Lung (tissue), 12 donors: ENCODE data around the gene ACOT13. TPM values are rescaled to one million over a fixed set of nuclear protein-coding genes. Genes with fewer than 3 reads are reported as not detected.

Experiments
- ATAC-seq: fragments of 200-7000 bp; cut with Tn5 transposase; one replicate; pipeline ENCODE4 v1.9.1; 2020; ENCODE audit warnings: moderate number of reproducible peaks; ENCODE audit not compliant: insufficient read depth, low FRiP score
- DNase-seq, 3 donors: peaks; one replicate each; pipeline ENCODE4 v3.0.0-alpha.2; 2013 to 2017
- H3K27ac ChIP-seq, 2 donors: one replicate each; pipeline ENCODE4 v1.5.1; 2013; ENCODE audit warnings: mild to moderate bottlenecking in 2 of 2, moderate library complexity in 2 of 2, control low read depth in 1 of 2, inconsistent platforms in 1 of 2, low read depth in 1 of 2, low read length in 1 of 2
- H3K27me3 ChIP-seq, 3 donors: one replicate each; pipeline ENCODE4 v1.5.1; 2013; ENCODE audit warnings: low read length in 2 of 3; ENCODE audit not compliant: control insufficient read depth in 3 of 3, insufficient read depth in 3 of 3
- H3K36me3 ChIP-seq, 4 donors: one replicate each; pipeline ENCODE4 v1.5.1; 2013; ENCODE audit warnings: low read length in 4 of 4, mild to moderate bottlenecking in 1 of 4, moderate library complexity in 1 of 4; ENCODE audit not compliant: control insufficient read depth in 4 of 4, insufficient read depth in 4 of 4
- H3K4me1 ChIP-seq, 5 donors: one replicate each; pipeline ENCODE4 v1.5.1; 2013; ENCODE audit warnings: low read length in 5 of 5, mild to moderate bottlenecking in 2 of 5, moderate library complexity in 1 of 5; ENCODE audit not compliant: control insufficient read depth in 5 of 5, insufficient read depth in 5 of 5
- H3K4me3 ChIP-seq: one replicate; pipeline ENCODE4 v1.5.1; 2013; ENCODE audit warnings: mild to moderate bottlenecking, control low read depth, moderate library complexity
- H3K9ac ChIP-seq, 2 donors: one replicate each; pipeline ENCODE4 v1.5.1; 2013; ENCODE audit warnings: low read length in 2 of 2, control low read depth in 1 of 2; ENCODE audit not compliant: insufficient read depth in 1 of 2
- H3K9me3 ChIP-seq, 4 donors: one replicate each; pipeline ENCODE4 v1.5.1; 2013; ENCODE audit warnings: low read length in 3 of 4, mild to moderate bottlenecking in 1 of 4, moderate library complexity in 1 of 4; ENCODE audit not compliant: control insufficient read depth in 4 of 4, insufficient read depth in 3 of 4
- WGBS, 2 donors: extraction: QIAGEN DNeasy Blood & Tissue Kit; methylation state at CpG; one replicate each; pipeline ENCODE4 v1.1.7; 2013; 5-methylcytosine and 5-hydroxymethylcytosine counted together
- polyA plus RNA-seq, 2 donors: library from polyadenylated mRNA; stranded (reverse); fragments of 200-250 nt; gene quantifications; one replicate each; pipeline ENCODE4 v1.2.1, GENCODE V29; 2013
- total RNA-seq, 2 donors: library from RNA; depleted of rRNA in 1 of 2; stranded (reverse); fragments of >200 nt in 1 of 2; gene quantifications; one replicate each; pipeline ENCODE4 v1.2.1, GENCODE V29; 2014 to 2021
- TF ChIP-seq, protein P1 (sequence below): IDR thresholded peaks from 2 replicates; pipeline ENCODE4 v1.5.1; 2012; ENCODE audit warnings: mild to moderate bottlenecking; ENCODE audit errors: control extremely low read depth, extremely low read depth
- donor health status: control.
- donor health status: control.
- donor health status: Bipolar disorder and iron deficiency.
- donor health status: healthy.
- donor health status: DM: yes; HTN: yes; CAD: no.

ACOT13 gene
- total and polyA plus RNA-seq, 4 donors = 4.7 to 59.3 (median 14.3) TPM

DNA sequence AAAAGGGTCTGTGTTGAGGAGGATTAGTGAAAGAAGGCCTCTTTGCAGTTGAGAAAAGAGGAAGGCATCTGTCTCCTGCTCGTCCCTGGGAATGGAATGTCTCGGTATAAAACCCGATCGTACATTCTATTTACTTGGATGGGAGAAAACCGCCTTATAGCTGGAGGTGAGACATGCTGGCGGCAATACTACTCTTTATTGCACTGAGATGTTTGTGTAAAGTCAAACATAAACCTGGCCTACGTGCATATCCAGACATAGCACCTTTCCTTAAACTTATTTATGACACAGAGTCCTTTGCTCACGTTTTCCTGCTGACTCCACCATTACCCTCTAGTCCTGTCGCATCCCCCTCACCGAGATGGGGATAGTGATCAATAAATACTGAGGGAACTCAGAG, 4.6 kb upstream of the ACOT13 start:
- DNase-seq (no peak), ATAC-seq (no peak)
- Histone ChIP-seq H3K27me3 (no peaks in the 10 kb centered on the region), H3K27ac (no peak overlapping the region), H3K4me3 (no peak overlapping the region), H3K36me3 (peaks cover 5 to 19% (median 10%) of the 10 kb centered on the region in 4 donors), H3K4me1 (peaks cover 1 to 19% (median 7%) of the 10 kb centered on the region in 5 donors), H3K9me3 (no peaks in the 10 kb centered on the region), H3K9ac (no peak overlapping the region)
- 90 to 92% methylated on average over 10 of the region's 10 CpGs for WGBS, 2 donors
- TF ChIP-seq, protein P1, sequence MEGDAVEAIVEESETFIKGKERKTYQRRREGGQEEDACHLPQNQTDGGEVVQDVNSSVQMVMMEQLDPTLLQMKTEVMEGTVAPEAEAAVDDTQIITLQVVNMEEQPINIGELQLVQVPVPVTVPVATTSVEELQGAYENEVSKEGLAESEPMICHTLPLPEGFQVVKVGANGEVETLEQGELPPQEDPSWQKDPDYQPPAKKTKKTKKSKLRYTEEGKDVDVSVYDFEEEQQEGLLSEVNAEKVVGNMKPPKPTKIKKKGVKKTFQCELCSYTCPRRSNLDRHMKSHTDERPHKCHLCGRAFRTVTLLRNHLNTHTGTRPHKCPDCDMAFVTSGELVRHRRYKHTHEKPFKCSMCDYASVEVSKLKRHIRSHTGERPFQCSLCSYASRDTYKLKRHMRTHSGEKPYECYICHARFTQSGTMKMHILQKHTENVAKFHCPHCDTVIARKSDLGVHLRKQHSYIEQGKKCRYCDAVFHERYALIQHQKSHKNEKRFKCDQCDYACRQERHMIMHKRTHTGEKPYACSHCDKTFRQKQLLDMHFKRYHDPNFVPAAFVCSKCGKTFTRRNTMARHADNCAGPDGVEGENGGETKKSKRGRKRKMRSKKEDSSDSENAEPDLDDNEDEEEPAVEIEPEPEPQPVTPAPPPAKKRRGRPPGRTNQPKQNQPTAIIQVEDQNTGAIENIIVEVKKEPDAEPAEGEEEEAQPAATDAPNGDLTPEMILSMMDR = no peak

DNA sequence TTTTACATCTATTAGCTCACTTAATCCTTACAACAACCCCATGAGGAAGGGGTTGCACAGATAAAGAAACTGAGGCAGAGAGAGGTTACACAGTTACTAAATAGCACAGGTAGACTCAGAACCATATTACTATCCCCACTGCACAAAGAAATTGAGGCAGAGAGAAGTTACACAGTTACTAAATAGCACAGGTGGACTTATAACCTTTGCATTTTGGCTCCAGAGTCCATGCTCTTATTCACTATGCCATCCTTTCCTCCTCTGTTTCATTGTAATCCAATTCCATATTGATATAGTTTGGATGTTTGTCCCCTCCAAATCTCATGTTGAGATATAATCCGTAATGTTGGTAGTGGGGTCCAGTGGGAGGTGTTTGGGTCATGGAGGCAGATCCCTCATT, 3.7 kb upstream of the ACOT13 start:
- WGBS, 2 donors = 95 to 100% methylated on average over 1 of the region's 1 CpG
- Histone ChIP-seq H3K4me1 (peaks cover 4 to 27% (median 10%) of the 10 kb centered on the region in 5 donors), H3K27me3 (no peaks in the 10 kb centered on the region), H3K9me3 (no peaks in the 10 kb centered on the region), H3K36me3 (peaks cover 5 to 17% (median 10%) of the 10 kb centered on the region in 4 donors), H3K4me3 (no peak overlapping the region), H3K27ac (no peak overlapping the region), H3K9ac (no peak overlapping the region)
- ATAC-seq (no peak), DNase-seq (no peak)
- TF ChIP-seq, protein P1 = no peak

DNA sequence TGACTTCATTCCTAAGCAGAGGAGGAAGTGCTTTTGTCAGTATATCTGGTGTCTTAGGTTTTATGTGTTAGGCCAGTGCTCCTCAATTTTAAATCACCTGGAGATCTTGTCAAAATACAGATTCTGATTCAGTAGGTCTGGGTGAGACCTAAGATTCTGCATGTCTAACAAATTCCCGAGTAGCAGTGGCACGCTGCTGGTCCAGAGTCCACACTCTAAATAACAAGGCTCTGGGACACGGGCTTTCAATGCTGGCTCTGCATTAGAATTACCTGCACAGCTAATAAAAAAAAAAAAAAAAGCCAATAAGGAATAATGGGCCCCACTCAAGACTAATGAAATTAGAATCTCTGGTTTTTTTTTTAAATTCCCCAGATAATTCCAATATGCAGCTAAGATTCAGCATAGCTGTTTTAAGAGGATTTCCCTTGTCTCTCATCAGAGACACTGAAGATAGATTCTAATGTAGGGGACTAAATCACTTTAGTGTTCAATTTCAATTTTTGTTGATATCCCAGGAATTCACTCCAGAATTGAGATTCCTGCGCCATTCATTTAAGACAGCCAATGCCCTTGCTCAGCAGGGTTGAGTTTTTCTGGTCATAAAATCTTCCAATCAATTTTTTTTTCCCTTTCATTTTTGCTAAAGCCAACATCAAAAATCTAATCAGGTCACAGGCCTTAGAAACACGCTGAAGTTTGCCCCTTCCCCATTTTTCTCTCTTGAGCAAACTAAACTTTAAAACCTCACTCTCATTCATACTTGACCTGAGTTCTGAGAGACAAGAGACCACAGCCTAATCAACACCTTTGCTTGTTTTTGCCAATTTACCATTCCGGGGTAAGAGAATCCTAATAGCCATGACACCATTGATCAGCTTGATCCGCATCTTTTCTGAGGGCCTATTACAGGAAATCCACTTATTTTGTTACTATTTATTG, 2.6 kb upstream of the ACOT13 start:
- H3K4me1 ChIP-seq = peaks cover 3 to 27% (median 10%) of the 10 kb centered on the region in 5 donors
- no peak overlapping the region for H3K9ac ChIP-seq
- H3K27me3 ChIP-seq = no peaks in the 10 kb centered on the region
- DNase-seq (no peak), ATAC-seq (no peak)
- peaks cover 5 to 11% (median 10%) of the 10 kb centered on the region in 4 donors for H3K36me3 ChIP-seq
- WGBS, 2 donors = 95% methylated on average over 7 of the region's 7 CpGs
- TF ChIP-seq, protein P1 = no peak
- no peaks in the 10 kb centered on the region for H3K9me3 ChIP-seq
- no peak overlapping the region for H3K27ac ChIP-seq
- no peak overlapping the region for H3K4me3 ChIP-seq
